Activated CD4-positive, alpha-beta T cell treated with anti-CD3 and anti-CD28 coated beads for 4 hours (primary cell): ENCODE results near the gene BICDL1.

Source experiments
- DNase-seq, 2 donors: peaks; one replicate each; pipeline ENCODE4 v3.0.0-alpha.2; 2020

Gene BICDL1

GRCh38 chr12:120081641-120082040, 92.6 kb downstream of the BICDL1 start:
- DNase-seq, result no peak

DNA sequence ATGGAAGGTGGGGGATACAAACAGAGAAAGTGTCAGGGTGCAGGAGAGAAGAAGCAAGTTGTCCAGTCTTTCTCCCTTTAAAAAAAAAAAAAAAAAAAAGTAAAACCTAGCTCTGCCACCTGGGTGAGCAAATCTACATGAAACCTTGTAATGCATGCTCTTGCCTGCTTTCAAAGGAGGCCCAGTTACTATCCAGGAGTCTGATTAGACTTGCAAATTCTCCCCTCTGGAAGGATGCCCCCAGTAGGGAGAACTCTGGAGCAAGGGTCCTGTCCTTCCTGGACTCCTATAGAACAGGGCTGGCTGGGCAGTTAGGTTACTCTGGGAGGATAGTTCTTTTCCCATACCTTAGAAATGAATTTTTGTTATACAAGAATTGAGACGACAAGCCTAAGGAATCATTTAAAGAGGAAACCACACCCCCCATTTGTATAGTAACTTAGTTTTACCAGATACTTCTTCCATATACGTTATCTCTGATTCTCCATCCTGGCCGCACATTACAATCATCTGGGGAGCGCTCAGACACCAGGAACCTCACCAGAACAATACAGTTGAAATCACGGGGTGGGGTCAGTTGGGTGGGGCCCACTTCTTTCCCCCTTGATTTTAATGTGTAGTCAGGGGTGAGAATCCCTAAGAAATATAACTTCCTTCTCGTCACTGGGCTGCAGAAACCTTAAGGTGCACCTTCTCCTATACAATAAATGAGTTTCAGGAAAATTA, 97.0 kb downstream of the BICDL1 start:
- no peak for DNase-seq

DNA sequence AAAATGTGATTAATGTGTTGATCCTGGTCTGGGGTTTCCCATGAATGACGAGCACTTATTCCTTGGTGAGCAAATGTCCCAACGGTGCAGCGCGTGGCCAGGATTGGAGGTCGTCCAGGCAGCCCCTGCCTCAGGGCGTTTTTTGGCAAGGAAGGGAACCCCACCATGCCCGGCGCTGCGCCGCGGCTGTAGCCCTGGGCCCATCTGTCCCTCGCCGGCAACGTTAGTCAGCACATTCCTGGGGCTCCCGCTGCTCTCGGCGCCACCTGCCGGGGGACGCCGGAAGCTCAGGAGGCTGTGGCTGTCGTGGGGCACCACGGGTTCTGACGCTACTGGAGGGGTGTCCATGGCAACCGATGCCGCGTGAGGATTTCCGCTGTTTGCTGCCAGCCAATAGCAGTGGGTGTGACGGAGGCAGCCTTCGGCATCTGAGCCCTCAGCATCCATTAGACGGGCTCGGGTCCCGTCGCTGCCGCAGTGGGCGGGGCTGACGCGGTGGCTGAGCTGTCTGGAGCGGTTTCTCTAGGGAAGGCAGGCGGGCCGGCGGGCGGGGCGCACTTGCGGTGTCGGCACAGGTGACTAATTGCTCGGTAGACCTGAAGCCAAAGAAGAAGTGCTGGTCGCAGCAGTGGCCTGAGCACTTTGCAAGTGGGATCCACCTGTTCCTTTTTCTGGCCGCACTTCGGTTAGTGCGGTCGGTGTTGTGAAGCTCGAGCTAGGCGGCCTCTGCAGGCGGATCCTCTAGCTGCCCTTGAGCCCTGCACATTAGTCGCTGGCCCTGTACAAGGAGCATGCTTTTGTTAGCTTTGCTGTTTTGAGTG, 98.0 kb downstream of the BICDL1 start:
- DNase-seq, result peak; percentile 99

- DNase-seq, result no peak
Measured at GRCh38 chr12:120089105-120089504, 100.1 kb downstream of the BICDL1 start.

- DNase-seq, result no peak
Measured at GRCh38 chr12:120089796-120090195, 100.8 kb downstream of the BICDL1 start.

DNA sequence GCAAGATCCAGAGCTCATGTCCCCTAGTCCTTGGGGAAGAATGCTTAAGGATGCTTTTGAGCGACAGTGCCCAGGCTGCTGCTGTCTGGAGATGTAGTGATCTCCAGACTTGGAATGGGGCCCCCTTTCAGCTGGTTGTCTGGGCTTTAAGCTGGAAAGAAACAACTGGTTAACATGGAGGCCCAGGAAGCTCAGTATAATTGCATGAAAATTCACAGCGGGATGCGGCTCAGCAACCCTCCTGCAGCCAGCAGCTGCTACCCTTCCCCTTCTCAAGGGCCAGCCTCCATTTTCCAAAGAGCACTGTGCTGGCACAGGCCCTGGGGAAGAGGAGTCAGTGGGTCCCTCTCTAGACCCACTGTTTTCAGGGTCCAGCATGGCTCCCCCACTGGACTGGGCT, 101.2 kb downstream of the BICDL1 start:
- DNase-seq, result no peak

GRCh38 chr12:120090626-120091295, 101.7 kb downstream of the BICDL1 start:
- no peak for DNase-seq

GRCh38 chr12:120091371-120092090, 102.5 kb downstream of the BICDL1 start:
- DNase-seq, result no peak

DNA sequence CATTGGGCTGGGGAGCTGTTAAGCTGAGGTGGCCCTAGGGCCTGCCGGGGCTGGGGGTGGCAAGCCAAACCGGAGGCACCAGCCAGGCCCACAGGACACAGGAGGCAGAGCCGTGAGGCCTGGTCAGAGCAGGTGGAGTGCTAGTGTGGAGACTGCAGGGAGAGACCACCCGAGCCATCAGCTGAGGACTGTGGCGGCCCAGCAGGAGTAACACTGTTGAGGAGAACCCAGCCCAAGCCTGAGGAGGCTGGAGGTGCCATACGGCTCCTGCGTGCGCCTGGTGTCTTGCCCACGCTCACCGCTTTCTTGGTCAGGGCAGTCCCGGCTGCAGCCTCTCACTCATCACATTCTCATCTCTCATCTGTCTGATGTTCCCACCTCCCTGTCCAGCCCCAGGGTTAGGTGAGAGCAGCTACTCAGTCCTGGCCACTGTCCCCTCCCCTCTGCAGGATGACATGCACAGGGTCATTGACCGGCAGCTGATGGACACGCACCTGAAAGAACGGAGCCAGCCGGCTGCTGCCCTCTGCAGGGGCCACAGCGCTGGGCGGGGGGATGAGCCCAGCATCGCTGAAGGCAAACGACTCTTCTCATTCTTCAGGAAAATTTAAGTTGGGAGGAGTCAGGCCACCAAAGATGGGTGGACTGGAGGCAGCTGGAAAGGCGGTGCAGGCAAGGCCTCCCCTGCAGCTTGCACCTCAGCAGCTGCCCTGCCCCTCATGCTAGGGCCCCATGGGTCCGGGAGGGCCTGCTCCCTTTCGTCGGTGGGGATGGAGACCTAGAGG, 103.7 kb downstream of the BICDL1 start:
- no peak for DNase-seq

DNA sequence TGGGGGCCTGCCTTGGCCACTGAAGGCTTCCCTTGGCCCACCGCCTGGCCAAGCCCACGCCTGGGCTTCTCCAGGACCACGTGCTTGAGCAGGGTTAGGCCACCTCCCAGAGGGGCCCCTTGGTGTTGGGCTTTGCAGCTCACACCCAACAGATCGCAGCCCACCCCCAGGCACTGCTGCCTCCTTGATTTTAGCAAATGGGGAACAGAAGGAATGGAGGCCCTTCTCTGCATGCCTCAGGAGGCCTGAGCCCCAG, 104.2 kb downstream of the BICDL1 start:
- no peak for DNase-seq

GRCh38 chr12:120093592-120094355, 104.7 kb downstream of the BICDL1 start:
- no peak for DNase-seq

- DNase-seq, result no peak
Measured at GRCh38 chr12:120094485-120094884, 105.4 kb downstream of the BICDL1 start.

DNA sequence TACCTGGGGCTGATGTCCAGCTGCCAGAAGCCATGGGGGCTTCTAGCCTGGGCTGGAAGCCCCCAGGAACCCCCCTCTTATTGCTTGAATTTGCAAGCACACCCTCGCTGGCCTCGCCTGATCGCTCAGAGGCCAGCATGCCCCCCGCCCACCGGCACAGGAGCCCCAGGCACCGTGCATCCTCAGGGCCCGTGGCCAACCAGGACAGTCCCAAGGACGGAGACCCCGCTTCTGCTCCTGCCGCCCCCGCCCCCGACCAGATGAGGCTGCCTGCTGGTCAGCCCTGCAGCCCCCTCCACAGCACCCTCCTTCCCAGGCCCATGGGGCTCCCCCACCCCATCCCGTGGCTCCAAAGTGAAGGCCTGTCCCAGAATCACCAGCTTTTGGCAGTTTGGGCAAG, 106.3 kb downstream of the BICDL1 start:
- no peak for DNase-seq

DNA sequence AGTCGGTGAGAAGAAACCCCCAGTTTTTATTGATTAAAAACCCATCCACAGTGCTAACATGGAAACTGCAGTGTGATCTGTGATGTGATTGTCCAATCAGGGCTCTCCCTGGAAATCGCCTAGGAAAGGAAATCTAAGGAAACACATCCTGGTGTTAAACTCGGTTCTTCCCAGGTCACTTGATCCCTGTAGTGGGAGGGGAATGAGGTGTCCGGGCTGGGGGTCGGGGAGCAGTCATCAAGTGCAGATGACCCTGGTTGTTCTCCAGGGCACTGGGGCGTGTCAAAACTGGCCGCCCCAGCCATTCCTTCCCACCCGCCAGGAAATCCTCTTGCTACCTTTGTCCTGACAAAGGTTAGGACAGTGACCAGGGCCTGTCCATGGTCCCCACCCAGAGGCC, 106.7 kb downstream of the BICDL1 start:
- DNase-seq, result no peak

- DNase-seq, result no peak
Measured at GRCh38 chr12:120096671-120097202, 107.7 kb downstream of the BICDL1 start.

GRCh38 chr12:120098756-120099470, 109.9 kb downstream of the BICDL1 start:
- DNase-seq, result no peak

GRCh38 chr12:120099738-120100137, 110.7 kb downstream of the BICDL1 start:
- no peak for DNase-seq

DNA sequence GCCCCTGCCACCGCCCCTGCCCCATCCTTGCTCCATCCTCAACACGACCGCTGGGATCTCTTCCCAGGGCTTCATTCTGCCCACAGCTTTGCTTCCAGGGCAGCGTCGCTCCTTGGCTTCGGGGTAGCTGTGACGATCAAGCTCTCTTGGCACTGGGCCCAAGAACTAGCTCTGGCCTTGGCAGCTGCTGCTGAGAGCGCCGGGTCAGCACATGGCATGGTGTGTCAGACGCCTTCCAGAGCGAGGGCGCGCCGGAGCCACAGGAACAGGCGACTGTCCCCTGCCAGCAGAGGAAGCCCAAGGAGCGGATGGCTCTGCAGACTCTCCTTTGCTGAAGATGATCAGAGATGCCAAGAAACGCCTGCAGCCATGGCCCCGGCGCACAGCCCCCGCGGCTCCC, 111.6 kb downstream of the BICDL1 start:
- DNase-seq, result no peak

DNA sequence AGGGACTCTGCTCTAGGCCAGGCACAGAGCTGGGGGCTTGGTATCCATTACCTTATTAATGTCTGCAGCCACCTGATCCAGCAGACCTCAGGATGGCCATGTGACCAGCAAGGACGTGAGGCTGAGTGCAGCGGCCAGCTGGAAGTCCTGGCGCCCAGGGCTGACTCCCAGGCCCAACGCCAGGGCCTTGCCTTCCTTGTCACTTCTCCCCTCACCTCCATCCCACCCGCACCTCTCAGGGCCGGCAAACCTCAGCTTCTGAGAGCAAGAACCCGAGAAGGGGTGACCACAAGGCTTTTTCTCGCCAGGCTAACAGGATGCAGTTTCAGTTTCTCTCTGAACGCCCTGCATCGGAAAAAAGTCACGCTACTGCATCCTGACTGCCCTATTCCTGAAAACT, 112.1 kb downstream of the BICDL1 start:
- DNase-seq, result no peak

GRCh38 chr12:120101617-120102016, 112.6 kb downstream of the BICDL1 start:
- no peak for DNase-seq
